Stimulated activated CD4-positive, alpha-beta T cell treated with anti-CD3 and anti-CD28 coated beads, TNF-alpha, amount 100 ng/mL, for 1 hour (primary cell): ENCODE results near the gene MEGF8.

Experiments used
- DNase-seq, 3 donors: peaks; one replicate each; pipeline ENCODE4 v3.0.0-alpha.2; 2020; ENCODE audit warnings: low read depth in 3 of 3, low spot score in 1 of 3

The MEGF8 gene

GRCh38 chr19:42378225-42379215 lies 53.1 kb downstream of the MEGF8 start:
- no peak for DNase-seq

GRCh38 chr19:42380155-42380554 lies 54.7 kb downstream of the MEGF8 start:
- no peak for DNase-seq

GRCh38 chr19:42386974-42387707 lies 61.7 kb downstream of the MEGF8 start:
- peak in 2 of 3 donors; percentile 33 to 66 for DNase-seq

- no peak for DNase-seq
Measured at GRCh38 chr19:42388851-42389489, 63.5 kb downstream of the MEGF8 start.

- no peak for DNase-seq
Measured at GRCh38 chr19:42389899-42390298, 64.5 kb downstream of the MEGF8 start, which contains the start of gene CNFN. TSS of gene CNFN (minus strand) at chr19:42390297. CDS start at chr19:42389037, 1,260 bp downstream.

- no peak for DNase-seq
Measured at GRCh38 chr19:42392165-42392564, 66.7 kb downstream of the MEGF8 start.

- DNase-seq = no peak
Measured at GRCh38 chr19:42394751-42395150, 69.3 kb downstream of the MEGF8 start.

- peak; percentile 78 to 90 (median 83) for DNase-seq
Measured at GRCh38 chr19:42396381-42397262, 71.2 kb downstream of the MEGF8 start.

- no peak for DNase-seq
Measured at GRCh38 chr19:42397263-42398166, 72.1 kb downstream of the MEGF8 start.

- no peak for DNase-seq
Measured at GRCh38 chr19:42400404-42400803, 75.0 kb downstream of the MEGF8 start.

GRCh38 chr19:42401365-42402303 lies 76.2 kb downstream of the MEGF8 start:
- peak; percentile 45 to 77 (median 46) for DNase-seq

- no peak for DNase-seq
Measured at GRCh38 chr19:42402376-42403116, 77.1 kb downstream of the MEGF8 start.

- DNase-seq = no peak
Measured at GRCh38 chr19:42403586-42403985, 78.2 kb downstream of the MEGF8 start.

- DNase-seq = no peak
Measured at GRCh38 chr19:42406111-42406510, 80.7 kb downstream of the MEGF8 start.

- no peak for DNase-seq
Measured at GRCh38 chr19:42407085-42407815, 81.8 kb downstream of the MEGF8 start.

GRCh38 chr19:42407816-42408175 lies 82.4 kb downstream of the MEGF8 start:
- no peak for DNase-seq

GRCh38 chr19:42409477-42409876 lies 84.0 kb downstream of the MEGF8 start:
- no peak for DNase-seq
